IMR-90 (cell line): ENCODE results near the gene MT1E. TPM values are rescaled to one million over a fixed set of nuclear protein-coding genes. Genes with fewer than 3 reads are reported as not detected.

Experiments used
- ATAC-seq: fragments of 200-7000 bp; cut with Tn5 transposase; 2 replicates; pipeline ENCODE4 v1.9.1; 2020; ENCODE audit warnings: low read depth, mild to moderate bottlenecking, moderate library complexity
- BruUV-seq: library from RNA; stranded (reverse); fragments of 400-500 nt; replicated peaks from 2 replicates; lab custom pipeline; 2021; lab: Mats Ljungman, UMichigan
- CTCF ChIA-PET: fragments of 300-600 bp; formaldehyde crosslinking; extraction: SDS; loops from one replicate; lab custom pipeline; 2021; ENCODE audit warnings: antibody characterized with exemption; lab: Yijun Ruan, JAX
- POLR2A ChIA-PET: fragments of 300-600 bp; sonication (Branson Sonifier 250); formaldehyde crosslinking; loops from one replicate; lab custom pipeline; 2022; ENCODE audit warnings: antibody characterized with exemption; ENCODE audit not compliant: unreplicated experiment; lab: Charles Lee
- DNase-seq: peaks from one replicate; pipeline ENCODE4 v3.0.0; 2013
- H2AFZ ChIP-seq: replicated peaks from 2 replicates; pipeline ENCODE3; 2013; ENCODE audit warnings: low read length, mild to moderate bottlenecking; ENCODE audit not compliant: poor library complexity
- H2AK5ac ChIP-seq: 2 replicates; pipeline ENCODE4 v1.6.1; 2013; ENCODE audit warnings: low read depth, low read length, inconsistent platforms
- H2AK9ac ChIP-seq: replicated peaks from 2 replicates; pipeline ENCODE3; 2013; ENCODE audit warnings: mild to moderate bottlenecking, low read depth, low read length, moderate library complexity; ENCODE audit not compliant: poor library complexity
- H2BK120ac ChIP-seq: 2 replicates; pipeline ENCODE4 v1.6.1; 2013; ENCODE audit warnings: low read depth, low read length, inconsistent platforms
- H2BK15ac ChIP-seq: 3 replicates; pipeline ENCODE4 v1.6.1; 2013; ENCODE audit warnings: low read depth, low read length, inconsistent platforms
- H2BK20ac ChIP-seq: 2 replicates; pipeline ENCODE4 v1.6.1; 2013; ENCODE audit warnings: low read depth, mild to moderate bottlenecking, inconsistent platforms, low read length, moderate library complexity
- H2BK5ac ChIP-seq: 2 replicates; pipeline ENCODE4 v1.6.1; 2013; ENCODE audit warnings: mild to moderate bottlenecking, low read depth, low read length, inconsistent platforms; ENCODE audit not compliant: poor library complexity, severe bottlenecking
- H3K14ac ChIP-seq: replicated peaks from 2 replicates; pipeline ENCODE4 v1.6.1; 2013; ENCODE audit warnings: low read depth, low read length, inconsistent platforms
- H3K18ac ChIP-seq: 2 replicates; pipeline ENCODE4 v1.6.1; 2013; ENCODE audit warnings: low read depth, low read length, control low read depth
- H3K23ac ChIP-seq: 2 replicates; pipeline ENCODE4 v1.6.1; 2013; ENCODE audit warnings: low read depth, low read length, inconsistent platforms
- H3K27ac ChIP-seq: 2 replicates; pipeline ENCODE4 v1.5.1; 2013; ENCODE audit warnings: mild to moderate bottlenecking, control low read depth, low read length; ENCODE audit not compliant: insufficient read depth
- H3K27me3 ChIP-seq: 2 replicates; pipeline ENCODE4 v1.6.1; 2013; ENCODE audit warnings: low read length; ENCODE audit not compliant: control insufficient read depth, insufficient read depth
- H3K36me3 ChIP-seq: 2 replicates; pipeline ENCODE4 v1.6.1; 2013; ENCODE audit warnings: low read length, mixed read lengths; ENCODE audit not compliant: control insufficient read depth, insufficient read depth
- H3K4ac ChIP-seq: 2 replicates; pipeline ENCODE4 v1.6.1; 2013; ENCODE audit warnings: low read depth, low read length, inconsistent platforms
- H3K4me1 ChIP-seq: 2 replicates; pipeline ENCODE4 v1.6.1; 2013; ENCODE audit warnings: low read length, mixed read lengths; ENCODE audit not compliant: control insufficient read depth, insufficient read depth
- H3K4me2 ChIP-seq: 2 replicates; pipeline ENCODE4 v1.6.1; 2013; ENCODE audit warnings: low read depth, mild to moderate bottlenecking, control low read depth, low read length, moderate library complexity
- H3K4me3 ChIP-seq: 2 replicates; pipeline ENCODE4 v1.5.1; 2013; ENCODE audit warnings: low read depth, mild to moderate bottlenecking, control low read depth, low read length, moderate library complexity; ENCODE audit not compliant: insufficient read depth
- H3K56ac ChIP-seq: 2 replicates; pipeline ENCODE4 v1.6.1; 2013; ENCODE audit warnings: low read length, inconsistent platforms; ENCODE audit not compliant: insufficient read depth; ENCODE audit errors: extremely low read depth
- H3K79me1 ChIP-seq, 2 experiments: 2 replicates each; pipeline ENCODE4 v1.6.1; 2013; ENCODE audit warnings: low read length in 2 of 2, inconsistent platforms in 1 of 2, low read depth in 1 of 2
- H3K9ac ChIP-seq: 2 replicates; pipeline ENCODE4 v1.6.1; 2013; ENCODE audit warnings: low read depth, low read length, control low read depth
- H3K9me1 ChIP-seq: 2 replicates; pipeline ENCODE4 v1.6.1; 2013; ENCODE audit warnings: low read length, inconsistent platforms; ENCODE audit not compliant: insufficient read depth
- H3K9me3 ChIP-seq: 2 replicates; pipeline ENCODE4 v1.6.1; 2013; ENCODE audit warnings: low read length; ENCODE audit not compliant: control insufficient read depth, insufficient read depth
- H4K20me1 ChIP-seq: 2 replicates; pipeline ENCODE4 v1.6.1; 2013; ENCODE audit warnings: low read length, inconsistent platforms; ENCODE audit not compliant: insufficient read depth
- H4K5ac ChIP-seq: 2 replicates; pipeline ENCODE4 v1.6.1; 2013; ENCODE audit warnings: mild to moderate bottlenecking, low read depth, low read length, control low read depth
- H4K8ac ChIP-seq, 2 experiments: 2 replicates each; pipeline ENCODE4 v1.6.1; 2013; ENCODE audit warnings: low read depth in 2 of 2, low read length in 2 of 2, control low read depth in 1 of 2, inconsistent platforms in 1 of 2
- H4K91ac ChIP-seq: 2 replicates; pipeline ENCODE4 v1.6.1; 2013; ENCODE audit warnings: low read depth, low read length, inconsistent platforms; ENCODE audit not compliant: insufficient read depth
- CHD1 ChIP-seq: IDR thresholded peaks from 2 replicates; pipeline ENCODE4 v1.6.1; 2012; ENCODE audit warnings: low read depth, low read length, improper control_type of control experiment
- CTCF ChIP-seq: conservative IDR thresholded peaks from 2 replicates; pipeline ENCODE4 v1.5.1; 2012; ENCODE audit warnings: mild to moderate bottlenecking, low read depth, low read length, improper control_type of control experiment
- ELK1 ChIP-seq: fragments of 150-350 bp; IDR thresholded peaks from 2 replicates; pipeline ENCODE4 v1.6.1; 2016; ENCODE audit warnings: low read depth, mild to moderate bottlenecking, low read length, moderate library complexity, borderline replicate concordance
- FOS ChIP-seq: fragments of 150-350 bp; IDR thresholded peaks from 2 replicates; pipeline ENCODE4 v1.6.1; 2016; ENCODE audit warnings: low read depth, low read length
- NFE2L2 ChIP-seq: fragments of 150-350 bp; IDR thresholded peaks from 2 replicates; pipeline ENCODE4 v1.6.1; 2016; ENCODE audit warnings: low read depth, mild to moderate bottlenecking, low read length
- RAD21 ChIP-seq: IDR thresholded peaks from 2 replicates; pipeline ENCODE4 v1.6.1; 2012; ENCODE audit warnings: low read length, improper control_type of control experiment
- RCOR1 ChIP-seq: IDR thresholded peaks from 2 replicates; pipeline ENCODE4 v1.6.1; 2012; ENCODE audit warnings: mild to moderate bottlenecking, low read length, improper control_type of control experiment; ENCODE audit not compliant: insufficient replicate concordance
- RFX5 ChIP-seq: IDR thresholded peaks from 2 replicates; pipeline ENCODE4 v1.8.0; 2012; ENCODE audit warnings: low read depth, mild to moderate bottlenecking, low read length, moderate library complexity
- SMC3 ChIP-seq: fragments of 150-350 bp; IDR thresholded peaks from 2 replicates; pipeline ENCODE4 v1.6.1; 2016; ENCODE audit warnings: low read depth, mild to moderate bottlenecking, antibody characterized with exemption, low read length, moderate library complexity
- USF2 ChIP-seq: fragments of 150-350 bp; IDR thresholded peaks from 2 replicates; pipeline ENCODE4 v1.6.1; 2017; ENCODE audit warnings: mild to moderate bottlenecking, antibody characterized with exemption, low read length, low read depth
- WGBS, 2 experiments: methylation state at CpG; one replicate each; pipeline versions ENCODE4 v1.1.5 to v1.1.7; 2013; ENCODE audit warnings: missing lambda C conversion rate in 2 of 2; ENCODE audit not compliant: insufficient read length in 1 of 2; ENCODE audit errors: extremely low coverage in 2 of 2; 5-methylcytosine and 5-hydroxymethylcytosine counted together
- dilution Hi-C: fragments of 300-500 bp; cut with HindIII; formaldehyde crosslinking; loops from one replicate; pipeline ENCODE4 v1.14.3; 2018; ENCODE audit warnings: low sequenced_read_pairs; ENCODE audit not compliant: unreplicated experiment
- in situ Hi-C: fragments of 300-500 bp; cut with MboI; formaldehyde crosslinking; loops from 3 replicates; pipeline ENCODE4 v1.14.3; 2019; ENCODE audit warnings: low sequenced_read_pairs, inconsistent platforms, mixed read lengths
- intact Hi-C: fragments of 100-400 bp; cut with micrococcal nuclease; formaldehyde crosslinking; loops from 2 replicates; pipeline ENCODE4 v1.10.0; 2022
- polyA plus RNA-seq, 3 experiments: library from polyadenylated mRNA; depleted of rRNA; stranded (reverse); fragments of >200 nt; gene quantifications; 2 replicates each; pipeline ENCODE4 v1.2.3, GENCODE V29; 2012; ENCODE audit warnings: low replicate concordance in 1 of 3
- total RNA-seq: library from RNA; depleted of rRNA; stranded (reverse); fragments of >200 nt; gene quantifications from 2 replicates; pipeline ENCODE4 v1.2.3, GENCODE V29; 2012

Gene MT1E
- total and polyA plus RNA-seq, 2 of the 4 experiments (the other 2 are of a cell fraction): 137 to 821 TPM

GRCh38 chr16:56633535-56633934 is 8.0 kb downstream of the MT1E start:
- Histone ChIP-seq H3K27ac (no peak overlapping the region), H3K4me2 (no peak overlapping the region), H2BK120ac (no peak overlapping the region), H4K20me1 (no peaks in the 10 kb centered on the region), H2BK20ac (no peak overlapping the region), H2BK5ac (no peak overlapping the region), H3K56ac (no peak overlapping the region), H2AFZ (no peak overlapping the region), H2AK9ac (no peak overlapping the region), H3K9me3 (peaks cover 2% of the 10 kb centered on the region; the same call in 1 of the 2 replicates), H3K9me1 (no peaks in the 10 kb centered on the region), H3K79me1 (no peaks in the 10 kb centered on the region), H4K5ac (no peak overlapping the region), H3K23ac (no peak overlapping the region), H3K36me3 (no peaks in the 10 kb centered on the region), H3K4ac (no peak overlapping the region), H4K8ac (no peak overlapping the region), H2AK5ac (no peak overlapping the region), H3K14ac (no peak overlapping the region), H3K27me3 (peaks cover 71% of the 10 kb centered on the region), H3K4me1 (no peaks in the 10 kb centered on the region; the same call in 1 of the 2 replicates), H3K4me3 (no peak overlapping the region), H3K9ac (no peak overlapping the region), H4K91ac (no peak overlapping the region), H2BK15ac (no peak overlapping the region), H3K18ac (no peak overlapping the region)
- intact Hi-C loops (no loop called here), dilution Hi-C loops (no loop called here), in situ Hi-C loops (no loop called here)
- ChIA-PET POLR2A (no interaction called here), CTCF (no interaction called here)
- TF ChIP-seq ELK1 (no peak), CHD1 (no peak), FOS (no peak), RAD21 (no peak), RCOR1 (no peak), CTCF (no peak), SMC3 (no peak), USF2 (no peak), RFX5 (no peak), NFE2L2 (no peak)
- DNase-seq (no peak), ATAC-seq (no peak)
- no TSS peak for BruUV-seq
- WGBS, 2 experiments: 71% methylated on average over 3 of the region's 7 CpGs; no CpG with 5 or more reads in 1 of the 2 experiments
